HT1080 (cell line): ENCODE data around the gene BICRAL. TPM values are rescaled to one million over a fixed set of nuclear protein-coding genes. Genes with fewer than 3 reads are reported as not detected.

Experiments used
- DNase-seq: peaks from one replicate; pipeline ENCODE4 v3.0.0-alpha.2; 2015; ENCODE audit warnings: low read depth
- total RNA-seq: library from RNA; depleted of rRNA; stranded (reverse); fragments of >200 nt; shearing (Covaris generic); gene quantifications from 2 replicates; pipeline ENCODE4 v1.2.3, GENCODE V29; 2014

The BICRAL gene
- total RNA-seq, 1 experiment from 2014 or later: 4.9 TPM

GRCh38 chr6:42764911-42765648 is 16.8 kb upstream of the BICRAL start:
- no peak for DNase-seq

- peak; percentile 93 for DNase-seq
Measured at GRCh38 chr6:42766163-42766670, 15.6 kb upstream of the BICRAL start.

GRCh38 chr6:42769051-42769450 is 12.8 kb upstream of the BICRAL start:
- no peak for DNase-seq

GRCh38 chr6:42769836-42770235 is 12.0 kb upstream of the BICRAL start:
- no peak for DNase-seq

- no peak for DNase-seq
Measured at GRCh38 chr6:42771741-42772100, 10.1 kb upstream of the BICRAL start.

GRCh38 chr6:42774201-42774600 is 7.7 kb upstream of the BICRAL start:
- DNase-seq: no peak

- peak; percentile 37 for DNase-seq
Measured at GRCh38 chr6:42774821-42775487, 6.9 kb upstream of the BICRAL start.

GRCh38 chr6:42777126-42777822 is 4.6 kb upstream of the BICRAL start:
- DNase-seq: peak; percentile 25

- no peak for DNase-seq
Measured at GRCh38 chr6:42778122-42778521, 3.7 kb upstream of the BICRAL start.

- DNase-seq: no peak
Measured at GRCh38 chr6:42779521-42779920, 2.3 kb upstream of the BICRAL start.

GRCh38 chr6:42781546-42781795 is 381 bp upstream of the BICRAL start:
- DNase-seq: no peak

- peak; percentile 83 for DNase-seq
Measured at GRCh38 chr6:42782689-42783176, 881 bp downstream of the BICRAL start.

- peak; percentile 56 for DNase-seq
Measured at GRCh38 chr6:42783177-42783875, 1.5 kb downstream of the BICRAL start.

GRCh38 chr6:42783876-42784642 is 2.2 kb downstream of the BICRAL start:
- DNase-seq: no peak

GRCh38 chr6:42784717-42785498 is 3.1 kb downstream of the BICRAL start:
- no peak for DNase-seq

GRCh38 chr6:42786525-42786985 is 4.7 kb downstream of the BICRAL start:
- no peak for DNase-seq

- no peak for DNase-seq
Measured at GRCh38 chr6:42787063-42787472, 5.2 kb downstream of the BICRAL start.

- no peak for DNase-seq
Measured at GRCh38 chr6:42788671-42789070, 6.8 kb downstream of the BICRAL start.

- DNase-seq: no peak
Measured at GRCh38 chr6:42790549-42791181, 8.8 kb downstream of the BICRAL start.
